H9 (cell line): ENCODE data around the gene CABLES2. TPM values are rescaled to one million over a fixed set of nuclear protein-coding genes. Genes with fewer than 3 reads are reported as not detected.

Source experiments
- DNase-seq: peaks from one replicate; pipeline ENCODE4 v3.0.0-alpha.2; 2017
- H2AFZ ChIP-seq: one replicate; pipeline ENCODE4 v1.6.1; 2013; ENCODE audit warnings: mild to moderate bottlenecking, low read length, control low read depth, moderate library complexity
- H2AK5ac ChIP-seq: 2 replicates; pipeline ENCODE4 v1.6.1; 2013; ENCODE audit warnings: low read length, control low read depth, mixed read lengths; ENCODE audit not compliant: insufficient read length
- H2BK120ac ChIP-seq: one replicate; pipeline ENCODE4 v1.6.1; 2013; ENCODE audit warnings: low read depth, mild to moderate bottlenecking, low read length, control low read depth, inconsistent platforms; ENCODE audit not compliant: poor library complexity, severe bottlenecking
- H2BK12ac ChIP-seq: 2 replicates; pipeline ENCODE4 v1.6.1; 2013; ENCODE audit warnings: low read length, control low read depth, mixed read lengths, low read depth; ENCODE audit not compliant: insufficient read length
- H2BK15ac ChIP-seq: 2 replicates; pipeline ENCODE4 v1.6.1; 2013; ENCODE audit warnings: low read depth, low read length, control low read depth
- H2BK20ac ChIP-seq: one replicate; pipeline ENCODE4 v1.6.1; 2013; ENCODE audit warnings: low read depth, mild to moderate bottlenecking, low read length, control low read depth, inconsistent platforms; ENCODE audit not compliant: poor library complexity, severe bottlenecking
- H2BK5ac ChIP-seq: 2 replicates; pipeline ENCODE4 v1.6.1; 2013; ENCODE audit warnings: low read length, control low read depth, mixed read lengths; ENCODE audit not compliant: insufficient read length
- H3K14ac ChIP-seq: 2 replicates; pipeline ENCODE4 v1.6.1; 2013; ENCODE audit warnings: low read length, control low read depth; ENCODE audit not compliant: insufficient read depth
- H3K18ac ChIP-seq: 2 replicates; pipeline ENCODE4 v1.6.1; 2013; ENCODE audit warnings: low read depth, mild to moderate bottlenecking, mixed read lengths, low read length, control low read depth; ENCODE audit not compliant: insufficient read length
- H3K23ac ChIP-seq: 2 replicates; pipeline ENCODE4 v1.6.1; 2013; ENCODE audit warnings: low read length, control low read depth, mixed read lengths, low read depth; ENCODE audit not compliant: insufficient read length
- H3K23me2 ChIP-seq: 2 replicates; pipeline ENCODE4 v1.6.1; 2013; ENCODE audit warnings: low read depth, mild to moderate bottlenecking, mixed read lengths, low read length, control low read depth; ENCODE audit not compliant: insufficient read length, poor library complexity, severe bottlenecking
- H3K27ac ChIP-seq: 2 replicates; pipeline ENCODE4 v1.5.1; 2013; ENCODE audit warnings: low read length, control low read depth, mixed read lengths, low read depth; ENCODE audit not compliant: insufficient read length
- H3K27me3 ChIP-seq: 2 replicates; pipeline ENCODE4 v1.6.1; 2013; ENCODE audit warnings: low read length, control low read depth, inconsistent platforms; ENCODE audit not compliant: insufficient read depth
- H3K4ac ChIP-seq: 2 replicates; pipeline ENCODE4 v1.6.1; 2013; ENCODE audit warnings: low read depth, mild to moderate bottlenecking, control low read depth, inconsistent platforms, low read length, moderate library complexity
- H3K4me1 ChIP-seq: 2 replicates; pipeline ENCODE4 v1.6.1; 2013; ENCODE audit warnings: low read length, control low read depth, inconsistent platforms; ENCODE audit not compliant: insufficient read depth
- H3K4me2 ChIP-seq: 2 replicates; pipeline ENCODE4 v1.6.1; 2013; ENCODE audit warnings: low read length, control low read depth, mixed read lengths; ENCODE audit not compliant: insufficient read length, insufficient read depth
- H3K56ac ChIP-seq: 2 replicates; pipeline ENCODE4 v1.6.1; 2013; ENCODE audit warnings: low read depth, mild to moderate bottlenecking, mixed read lengths, low read length, control low read depth; ENCODE audit not compliant: insufficient read length
- H3K79me1 ChIP-seq: 2 replicates; pipeline ENCODE4 v1.6.1; 2013; ENCODE audit warnings: low read depth, mild to moderate bottlenecking, moderate library complexity, low read length, control low read depth, inconsistent platforms; ENCODE audit not compliant: insufficient read depth, poor library complexity, severe bottlenecking
- H3K79me2 ChIP-seq: 2 replicates; pipeline ENCODE4 v1.6.1; 2013; ENCODE audit warnings: low read length, control low read depth, inconsistent platforms; ENCODE audit not compliant: insufficient read depth
- H3K9ac ChIP-seq: 2 replicates; pipeline ENCODE4 v1.6.1; 2013; ENCODE audit warnings: low read length, control low read depth, mixed read lengths; ENCODE audit not compliant: insufficient read length; ENCODE audit errors: extremely low read depth
- H3K9me3 ChIP-seq: one replicate; pipeline ENCODE4 v1.6.1; 2013; ENCODE audit warnings: low read depth, low read length, inconsistent platforms; ENCODE audit not compliant: control insufficient read depth
- H3T11ph ChIP-seq: one replicate; pipeline ENCODE4 v1.6.1; 2013; ENCODE audit warnings: mild to moderate bottlenecking, low read length, control low read depth, inconsistent platforms
- H4K20me1 ChIP-seq: one replicate; pipeline ENCODE4 v1.6.1; 2013; ENCODE audit not compliant: control insufficient read depth, insufficient read length, insufficient read depth
- H4K5ac ChIP-seq: 2 replicates; pipeline ENCODE4 v1.6.1; 2013; ENCODE audit warnings: low read depth, mild to moderate bottlenecking, mixed read lengths, low read length, control low read depth; ENCODE audit not compliant: insufficient read length
- H4K8ac ChIP-seq: replicated peaks from 2 replicates; pipeline ENCODE4 v1.6.1; 2013; ENCODE audit warnings: low read length, control low read depth, mixed read lengths, low read depth; ENCODE audit not compliant: insufficient read length
- H4K91ac ChIP-seq: 2 replicates; pipeline ENCODE4 v1.6.1; 2013; ENCODE audit warnings: low read depth, mild to moderate bottlenecking, moderate library complexity, mixed read lengths, low read length, control low read depth; ENCODE audit not compliant: insufficient read length
- H3K27ac Mint-ChIP-seq, 3 experiments: 2 replicates in 2 of 3; 3 replicates in 1 of 3; pipeline ENCODE4 v1.8.0; 2020 to 2021; ENCODE audit warnings: mixed read lengths in 3 of 3, mild to moderate bottlenecking in 1 of 3, moderate library complexity in 1 of 3
- H3K27me3 Mint-ChIP-seq: 2 replicates; pipeline ENCODE4 v1.8.0; 2021; ENCODE audit warnings: low read depth, mild to moderate bottlenecking, moderate library complexity, mixed read lengths
- H3K36me3 Mint-ChIP-seq, 3 experiments: 2 replicates in 2 of 3; 3 replicates in 1 of 3; pipeline ENCODE4 v1.8.0; 2020 to 2021; ENCODE audit warnings: low read depth in 3 of 3, mixed read lengths in 3 of 3; ENCODE audit not compliant: insufficient read depth in 1 of 3
- H3K4me1 Mint-ChIP-seq, 2 experiments: 2 replicates each; pipeline ENCODE4 v1.8.0; 2020; ENCODE audit warnings: mixed read lengths in 2 of 2
- H3K4me3 Mint-ChIP-seq, 2 experiments: 2 replicates in 1 of 2; 3 replicates in 1 of 2; pipeline ENCODE4 v1.8.0; 2020 to 2021; ENCODE audit warnings: mild to moderate bottlenecking in 2 of 2, mixed read lengths in 2 of 2, moderate library complexity in 1 of 2
- H3K9me3 Mint-ChIP-seq, 2 experiments: 2 replicates in 1 of 2; 3 replicates in 1 of 2; pipeline ENCODE4 v1.8.0; 2020; ENCODE audit warnings: mild to moderate bottlenecking in 2 of 2, mixed read lengths in 2 of 2, moderate library complexity in 1 of 2
- WGBS: extraction: QIAGEN DNeasy Blood & Tissue Kit; methylation state at CpG from one replicate; pipeline ENCODE4 v1.1.7; 2013; ENCODE audit warnings: missing lambda C conversion rate, low lambda C conversion rate, mixed read lengths; ENCODE audit not compliant: insufficient read length; ENCODE audit errors: extremely low coverage; 5-methylcytosine and 5-hydroxymethylcytosine counted together
- total RNA-seq: library from RNA; stranded (reverse); gene quantifications from 2 replicates; pipeline ENCODE4 v1.2.1, GENCODE V29; 2021
- TF ChIP-seq, protein P1 (sequence below): fragments of 200-600 bp; sonication (generic); conservative IDR thresholded peaks from 3 replicates; pipeline ENCODE4 v1.8.0; 2021; ENCODE audit warnings: antibody characterized with exemption, mild to moderate bottlenecking

The CABLES2 gene
- total RNA-seq, 1 experiment from 2014 or later, result 10.8 TPM

DNA sequence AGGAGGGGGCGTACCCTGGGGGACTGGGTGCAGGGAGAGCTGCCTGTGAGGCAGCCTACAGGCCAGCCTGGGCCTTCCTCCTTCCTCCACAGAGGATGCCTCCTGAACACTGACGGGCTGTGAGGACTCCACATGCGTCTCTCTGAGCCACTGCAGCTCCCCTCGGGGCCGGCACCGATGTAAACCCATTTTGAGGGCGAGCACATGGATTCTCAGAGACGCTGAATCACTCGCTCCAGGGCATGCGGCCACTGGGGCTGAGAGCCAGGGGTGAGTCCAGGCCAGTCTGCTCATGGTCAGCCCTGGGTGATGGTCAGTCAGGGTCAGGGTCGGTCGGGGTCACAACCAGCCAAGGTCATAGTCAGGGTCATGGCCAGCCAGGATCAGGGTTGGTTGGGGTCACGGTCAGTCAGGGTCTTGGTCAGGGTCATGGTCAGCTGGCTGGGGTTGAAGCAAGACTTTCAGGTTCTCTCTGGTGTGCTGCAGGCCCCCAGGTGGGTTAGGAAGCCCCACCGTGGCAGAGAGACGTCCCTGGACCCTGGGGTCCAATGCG, 35.0 kb upstream of the CABLES2 start:
- Histone ChIP-seq H3K18ac (no peak overlapping the region), H3K4me2 (no peak overlapping the region), H4K8ac (no peak overlapping the region), H4K5ac (no peak overlapping the region), H2BK20ac (no peak overlapping the region), H2AK5ac (no peak overlapping the region), H2BK12ac (no peak overlapping the region), H3K9me3 (no peaks in the 10 kb centered on the region), H4K20me1 (no peaks in the 10 kb centered on the region), H3K23ac (no peak overlapping the region), H3T11ph (no peak overlapping the region), H2BK120ac (no peak overlapping the region), H3K4ac (no peak overlapping the region), H3K56ac (no peak overlapping the region), H3K14ac (no peak overlapping the region; the same call in 1 of the 2 replicates), H3K79me1 (no peaks in the 10 kb centered on the region), H4K91ac (no peak overlapping the region), H3K27ac (no peak overlapping the region), H3K4me1 (no peaks in the 10 kb centered on the region), H3K79me2 (no peaks in the 10 kb centered on the region), H3K23me2 (no peaks in the 10 kb centered on the region), H2BK15ac (no peak overlapping the region), H2BK5ac (no peak overlapping the region), H3K9ac (no peak overlapping the region), H2AFZ (no peak overlapping the region), H3K27me3 (no peaks in the 10 kb centered on the region)
- no peaks in the 10 kb centered on the region for H3K9me3 Mint-ChIP-seq
- no peaks in the 10 kb centered on the region; a peak in 1 of 4 replicates for H3K4me1 Mint-ChIP-seq
- no peak overlapping the region for H3K4me3 Mint-ChIP-seq
- H3K27me3 Mint-ChIP-seq, result peaks cover 23% of the 10 kb centered on the region
- TF ChIP-seq, protein P1, sequence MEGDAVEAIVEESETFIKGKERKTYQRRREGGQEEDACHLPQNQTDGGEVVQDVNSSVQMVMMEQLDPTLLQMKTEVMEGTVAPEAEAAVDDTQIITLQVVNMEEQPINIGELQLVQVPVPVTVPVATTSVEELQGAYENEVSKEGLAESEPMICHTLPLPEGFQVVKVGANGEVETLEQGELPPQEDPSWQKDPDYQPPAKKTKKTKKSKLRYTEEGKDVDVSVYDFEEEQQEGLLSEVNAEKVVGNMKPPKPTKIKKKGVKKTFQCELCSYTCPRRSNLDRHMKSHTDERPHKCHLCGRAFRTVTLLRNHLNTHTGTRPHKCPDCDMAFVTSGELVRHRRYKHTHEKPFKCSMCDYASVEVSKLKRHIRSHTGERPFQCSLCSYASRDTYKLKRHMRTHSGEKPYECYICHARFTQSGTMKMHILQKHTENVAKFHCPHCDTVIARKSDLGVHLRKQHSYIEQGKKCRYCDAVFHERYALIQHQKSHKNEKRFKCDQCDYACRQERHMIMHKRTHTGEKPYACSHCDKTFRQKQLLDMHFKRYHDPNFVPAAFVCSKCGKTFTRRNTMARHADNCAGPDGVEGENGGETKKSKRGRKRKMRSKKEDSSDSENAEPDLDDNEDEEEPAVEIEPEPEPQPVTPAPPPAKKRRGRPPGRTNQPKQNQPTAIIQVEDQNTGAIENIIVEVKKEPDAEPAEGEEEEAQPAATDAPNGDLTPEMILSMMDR, result no peak
- H3K27ac Mint-ChIP-seq, result peak overlapping the region in 1 of 3 experiments; percentile 74; a peak in 1 of 7 replicates
- H3K36me3 Mint-ChIP-seq, result no peaks in the 10 kb centered on the region; a peak in 1 of 7 replicates
- DNase-seq, result no peak
- WGBS, result no CpG with 5 or more reads among the region's 16 CpGs
